Activated T-helper 1 cell treated with Interleukin-2 at 50 U/mL for 16 hours (primary cell): ENCODE results near the gene AKT1S1.

Experiments
- DNase-seq: peaks from one replicate; pipeline ENCODE4 v3.0.0-alpha.2; 2020; ENCODE audit warnings: low read depth

The AKT1S1 gene

DNA sequence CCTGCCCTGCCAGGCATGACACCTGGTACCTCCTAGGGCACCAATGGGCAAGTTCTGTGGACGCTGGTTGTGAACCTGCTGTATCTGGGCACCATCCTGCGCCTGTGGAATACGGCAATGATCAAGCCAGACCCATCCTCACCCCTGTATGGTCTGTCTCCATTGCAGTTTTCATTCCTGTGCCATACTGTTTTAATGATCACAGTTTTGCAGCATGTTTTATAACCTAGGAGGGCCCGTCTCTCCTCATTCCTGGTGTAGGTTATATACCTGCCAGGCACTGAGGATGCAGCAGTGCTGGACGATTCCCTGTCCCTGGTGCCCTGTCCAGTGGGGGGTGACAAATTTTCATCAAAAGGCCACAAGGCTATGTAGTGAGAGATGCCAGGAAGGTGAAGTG lies 5.9 kb upstream of the AKT1S1 start:
- DNase-seq = no peak

DNA sequence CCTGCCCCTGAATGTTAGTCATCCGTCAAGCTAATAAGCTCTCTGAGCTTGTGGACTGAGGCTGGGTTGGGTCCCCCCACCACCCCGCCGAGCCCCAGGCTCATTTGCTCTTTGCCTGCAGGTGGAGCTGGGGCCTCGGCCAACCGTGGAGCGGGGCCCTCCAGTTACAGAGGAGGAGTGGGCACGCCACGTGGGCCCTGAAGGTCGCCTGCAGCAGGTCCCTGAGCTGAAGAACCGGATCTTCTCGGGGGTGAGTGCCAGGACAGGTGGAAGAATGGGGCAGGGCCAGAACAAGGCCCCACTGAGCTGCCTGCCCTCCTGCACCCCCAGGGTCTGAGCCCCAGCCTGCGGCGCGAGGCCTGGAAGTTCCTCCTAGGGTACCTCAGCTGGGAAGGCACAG lies 5.5 kb upstream of the AKT1S1 start:
- DNase-seq = no peak

DNA sequence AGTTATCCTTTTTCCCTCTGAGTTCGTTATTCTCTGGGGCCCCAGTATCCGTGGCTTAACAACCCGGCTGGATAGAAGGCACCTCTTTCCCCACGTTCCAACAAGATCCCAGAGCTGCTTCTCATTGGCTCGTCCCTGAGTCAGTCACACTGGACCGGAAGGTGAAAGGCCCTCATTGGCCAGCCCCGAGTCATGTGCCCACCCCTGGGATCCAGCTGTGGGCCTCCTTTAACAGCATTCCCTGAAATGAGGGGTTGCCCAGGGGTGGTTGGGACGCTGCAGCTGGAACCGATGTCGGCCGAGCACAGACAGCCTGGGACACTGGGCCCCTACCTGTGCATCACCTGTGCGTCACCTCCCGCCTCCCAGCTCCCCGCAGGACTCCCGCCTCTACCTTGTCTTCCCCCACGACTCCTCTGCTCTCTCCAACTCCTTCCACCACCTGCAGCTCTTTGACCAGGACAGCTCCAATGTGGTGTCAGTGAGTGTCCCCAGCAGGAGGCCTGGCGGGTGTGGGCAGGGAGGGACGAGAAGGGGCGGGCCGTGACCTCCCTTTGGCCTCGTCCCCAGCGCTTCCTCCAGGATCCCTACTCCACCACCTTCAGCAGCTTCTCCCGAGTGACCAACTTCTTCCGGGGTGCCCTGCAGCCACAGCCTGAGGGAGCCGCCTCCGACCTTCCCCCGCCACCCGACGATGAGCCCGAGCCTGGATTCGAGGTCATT lies 4.7 kb upstream of the AKT1S1 start:
- DNase-seq = no peak

DNA sequence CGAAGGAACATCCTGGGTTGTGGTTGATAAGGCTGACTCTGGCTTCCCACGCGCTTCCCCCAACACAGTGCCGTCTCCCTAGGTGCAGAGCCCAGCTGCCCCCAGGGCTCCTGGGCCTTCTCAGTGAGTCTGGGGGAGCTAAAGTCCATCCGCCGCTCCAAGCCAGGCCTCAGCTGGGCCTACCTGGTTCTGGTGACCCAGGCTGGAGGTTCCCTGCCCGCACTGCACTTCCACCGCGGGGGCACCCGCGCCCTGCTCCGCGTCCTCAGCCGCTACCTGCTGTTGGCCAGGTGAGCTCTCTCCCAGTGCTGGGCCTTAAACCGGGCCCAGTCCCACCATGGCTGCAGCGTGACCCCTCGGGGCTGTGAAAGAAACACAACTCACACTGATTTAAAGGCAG lies 4.0 kb upstream of the AKT1S1 start:
- no peak for DNase-seq

DNA sequence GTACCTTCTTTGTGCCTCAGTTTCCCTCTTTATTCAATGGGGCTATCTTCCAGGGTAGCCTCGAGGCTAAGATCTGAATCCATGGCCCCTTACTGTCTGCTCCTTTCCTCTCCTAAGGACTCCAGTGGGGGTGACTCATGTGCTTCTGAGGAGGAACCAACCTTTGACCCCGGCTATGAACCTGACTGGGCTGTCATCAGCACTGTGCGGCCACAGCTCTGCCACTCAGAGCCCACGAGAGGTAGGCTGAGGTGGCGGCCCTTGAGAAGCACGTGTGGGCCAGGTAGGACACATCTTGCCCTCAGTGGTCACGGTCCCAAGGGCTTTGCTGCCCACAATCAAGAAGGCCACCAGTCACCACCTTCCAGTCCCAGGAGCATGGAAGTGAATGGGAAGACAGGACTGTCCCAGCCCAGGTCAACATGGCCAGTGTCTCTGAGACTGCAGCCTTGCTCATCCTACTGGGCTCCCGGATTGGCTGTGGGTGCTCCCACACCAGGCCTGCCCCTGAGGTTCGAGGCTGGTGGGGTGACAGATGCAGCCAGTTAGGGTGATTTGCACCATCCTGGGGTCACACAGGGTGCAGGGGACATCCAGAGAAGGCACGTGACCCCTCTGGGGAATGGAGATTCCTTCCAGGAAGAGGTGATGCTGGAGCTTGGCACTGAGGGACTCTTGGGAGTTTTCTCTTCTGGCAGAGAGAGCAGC lies 3.2 kb upstream of the AKT1S1 start:
- DNase-seq = no peak

DNA sequence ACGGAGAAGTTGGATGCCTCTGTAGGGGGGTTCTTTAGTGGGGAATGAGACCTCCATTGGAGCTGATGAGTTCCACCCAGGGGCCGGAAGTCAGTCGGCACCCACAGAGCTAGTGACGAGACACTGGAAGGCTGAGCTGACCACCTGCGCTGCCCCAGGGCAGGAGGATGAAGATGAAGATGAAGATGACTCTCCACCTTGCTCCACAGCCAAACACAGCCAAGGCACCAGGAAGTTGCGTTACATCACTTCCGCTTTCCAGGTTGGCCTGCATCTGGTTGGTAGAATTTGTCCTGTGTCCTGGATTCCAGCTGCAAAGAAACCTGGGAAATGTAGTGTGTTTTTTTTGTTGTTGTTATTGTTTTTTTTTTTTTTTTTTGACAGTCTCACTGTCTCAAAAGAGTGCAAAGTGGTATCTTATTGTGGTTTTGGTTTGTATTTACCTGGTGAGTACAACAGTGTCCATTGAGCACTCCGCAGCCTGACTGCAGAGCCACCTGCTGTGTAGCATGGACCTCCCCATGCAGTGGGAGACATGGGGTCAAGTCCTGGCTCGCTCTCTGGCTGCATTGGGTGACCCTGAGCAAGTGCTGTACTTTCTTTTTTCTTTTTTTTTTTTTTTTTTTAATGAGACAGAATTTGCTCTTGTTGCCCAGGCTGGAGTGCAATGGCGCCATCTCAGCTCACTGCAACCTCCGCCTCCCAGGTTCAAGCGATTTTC lies 2.2 kb upstream of the AKT1S1 start:
- DNase-seq = no peak

DNA sequence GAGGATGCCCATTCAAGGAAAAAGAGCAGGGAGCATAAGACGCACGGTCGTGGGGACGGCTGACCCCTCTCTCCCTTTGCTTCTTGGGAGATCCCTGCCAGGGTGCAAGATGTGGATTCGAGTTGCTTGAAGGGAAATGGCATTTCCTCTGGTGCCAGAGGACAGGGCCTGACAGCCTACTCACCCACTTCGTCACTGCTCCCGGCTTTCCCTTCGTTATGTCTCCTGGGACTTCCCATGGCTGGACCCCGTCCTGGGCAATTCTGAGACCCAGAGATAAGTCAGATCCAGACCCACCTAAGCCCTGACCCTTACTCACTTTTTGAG lies 1.6 kb upstream of the AKT1S1 start:
- DNase-seq = no peak

DNA sequence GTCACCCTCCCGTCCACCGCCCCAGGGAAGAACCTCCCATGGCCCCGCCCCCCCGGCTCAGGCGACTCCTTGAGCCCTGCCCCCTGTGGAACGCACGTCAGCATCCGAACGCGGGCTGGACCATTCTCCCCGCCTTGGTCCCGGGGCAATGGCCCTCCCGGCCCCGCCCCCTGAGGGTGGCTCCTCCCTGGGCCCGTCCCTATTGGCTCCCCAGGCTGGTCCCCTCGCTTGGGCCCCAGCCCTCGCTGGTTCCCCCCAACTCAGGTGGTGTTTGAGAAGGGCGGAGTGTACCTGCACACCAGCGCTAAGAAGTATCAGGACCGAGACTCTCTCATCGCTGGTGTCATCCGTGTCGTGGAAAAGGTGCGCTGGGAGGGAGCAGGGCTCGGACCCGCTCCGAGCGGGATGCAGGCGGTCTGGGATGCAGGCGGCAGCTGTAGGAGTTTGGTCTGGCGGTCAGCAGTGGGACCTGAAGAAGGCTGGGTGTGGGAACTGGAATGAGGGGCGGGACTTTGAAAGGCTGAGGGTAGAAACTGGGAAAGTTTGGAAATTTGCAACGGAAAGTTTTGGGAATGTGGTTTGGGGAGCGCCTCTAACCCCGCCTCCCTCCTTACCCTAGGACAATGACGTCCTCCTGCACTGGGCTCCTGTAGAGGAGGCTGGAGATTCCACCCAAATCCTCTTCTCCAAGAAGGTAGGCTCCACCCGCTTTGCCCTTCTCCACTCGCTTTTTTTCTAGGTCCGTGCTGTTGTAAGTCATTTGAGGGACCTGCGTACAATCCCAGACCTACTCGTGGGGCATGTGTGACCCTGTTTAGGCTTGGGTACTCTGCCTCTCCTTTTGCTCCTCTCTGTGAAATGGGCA lies 956 bp upstream of the AKT1S1 start:
- DNase-seq = peak; percentile 95

DNA sequence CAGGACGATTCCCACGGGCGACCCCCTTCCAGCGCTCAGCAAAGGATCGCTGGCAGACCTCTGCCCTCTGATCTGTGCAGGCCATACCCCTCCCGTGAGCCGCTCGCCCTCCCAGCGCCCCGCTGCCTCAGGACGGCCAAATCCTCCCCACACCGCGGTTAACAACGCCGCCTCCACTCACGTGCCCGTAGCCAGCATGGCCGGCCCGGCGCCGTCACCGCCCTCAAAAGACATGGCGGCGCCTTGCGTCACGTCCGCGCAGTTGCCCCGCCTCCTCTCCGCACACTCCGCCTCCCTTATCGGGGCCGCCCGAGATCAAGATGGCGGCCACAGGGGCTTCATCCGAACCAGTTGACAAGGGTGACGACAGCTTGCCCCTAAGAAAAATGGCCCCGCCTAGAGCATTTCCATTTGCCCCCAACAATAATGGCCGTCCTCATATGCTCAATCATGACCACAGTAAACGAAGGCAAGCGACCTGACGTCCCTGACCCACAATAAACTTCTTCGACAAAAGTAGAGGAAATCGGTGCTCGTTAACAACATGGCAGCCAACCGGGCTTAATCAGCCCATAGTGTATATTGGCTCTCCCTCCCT lies 634 bp downstream of the AKT1S1 start:
- DNase-seq = peak; percentile 96

DNA sequence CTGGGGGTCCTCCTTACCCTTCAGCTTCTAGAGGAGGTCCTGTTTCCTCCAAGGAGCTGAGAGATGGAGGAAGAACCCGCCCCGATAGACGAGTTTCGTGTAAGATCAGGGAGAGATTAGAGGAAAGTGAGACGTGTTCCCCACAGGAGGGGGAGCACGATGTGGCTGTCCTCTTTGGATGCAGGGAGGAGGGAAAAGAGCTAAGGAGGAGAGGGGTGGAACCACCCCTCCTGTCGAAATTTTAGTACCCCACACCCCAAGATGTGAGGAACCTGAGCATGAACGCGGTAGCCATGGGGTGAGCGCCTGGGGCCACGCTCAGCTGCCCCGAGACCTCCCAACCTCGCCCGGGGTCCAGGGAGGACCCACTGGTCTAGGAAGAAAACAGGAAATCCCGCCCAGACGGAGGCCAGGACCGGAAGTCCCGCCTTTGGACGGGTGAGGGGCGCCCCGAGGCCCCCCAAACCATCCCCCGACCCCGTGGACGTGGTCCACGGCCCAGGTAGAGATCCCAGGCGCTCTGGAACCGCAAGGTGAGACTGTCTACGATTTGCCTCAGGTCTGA lies 1.2 kb downstream of the AKT1S1 start:
- peak; percentile 41 for DNase-seq

DNA sequence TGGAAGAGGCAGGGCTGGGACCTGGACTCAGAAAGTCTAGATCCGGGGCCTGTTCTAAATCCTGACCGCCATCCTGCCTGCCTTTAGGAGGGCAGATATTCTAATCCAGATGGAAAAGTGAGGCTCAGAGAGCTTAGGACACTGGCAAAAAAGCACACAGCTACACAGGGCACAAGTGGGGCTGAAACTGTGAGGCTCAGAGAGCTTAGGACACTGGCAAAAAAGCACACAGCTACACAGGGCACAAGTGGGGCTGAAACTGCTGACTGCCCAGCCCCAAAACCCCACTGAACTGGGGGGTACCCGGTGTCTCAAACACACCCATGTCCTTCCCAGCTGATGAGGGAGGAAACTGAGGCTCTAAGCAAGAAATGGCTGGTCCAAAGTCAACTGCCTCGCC lies 2.0 kb downstream of the AKT1S1 start:
- no peak for DNase-seq

DNA sequence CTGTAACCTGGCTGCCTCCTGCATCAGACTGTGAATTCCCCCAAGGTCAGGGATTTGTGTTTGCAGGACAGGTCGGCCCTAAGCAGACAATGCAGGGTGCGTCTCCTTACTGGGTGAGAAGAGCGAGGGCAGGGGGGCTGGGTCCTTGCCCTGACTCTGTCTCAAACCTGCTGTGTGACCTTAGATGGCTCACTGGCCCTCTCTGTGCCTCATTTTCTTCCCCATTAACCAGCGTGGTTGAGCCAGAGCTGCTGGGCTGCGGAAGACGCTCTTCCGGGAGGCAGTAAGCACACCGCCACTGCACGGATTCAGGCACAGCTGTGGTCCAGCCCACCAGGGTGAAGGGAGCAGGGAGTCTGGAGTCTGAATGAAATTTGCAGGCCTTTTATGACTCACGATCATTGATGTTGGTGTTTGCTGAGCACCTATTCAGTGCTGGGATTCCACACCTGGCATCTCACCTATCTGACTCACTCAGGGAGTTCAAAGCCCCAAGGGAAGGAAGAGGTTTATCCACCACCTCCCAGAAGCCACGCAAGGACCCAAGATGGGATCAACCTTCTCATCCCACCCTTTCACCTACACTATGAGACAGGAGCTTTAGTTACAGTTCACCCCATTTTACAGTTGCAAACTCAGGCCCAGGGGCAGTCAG lies 2.5 kb downstream of the AKT1S1 start:
- DNase-seq = no peak

DNA sequence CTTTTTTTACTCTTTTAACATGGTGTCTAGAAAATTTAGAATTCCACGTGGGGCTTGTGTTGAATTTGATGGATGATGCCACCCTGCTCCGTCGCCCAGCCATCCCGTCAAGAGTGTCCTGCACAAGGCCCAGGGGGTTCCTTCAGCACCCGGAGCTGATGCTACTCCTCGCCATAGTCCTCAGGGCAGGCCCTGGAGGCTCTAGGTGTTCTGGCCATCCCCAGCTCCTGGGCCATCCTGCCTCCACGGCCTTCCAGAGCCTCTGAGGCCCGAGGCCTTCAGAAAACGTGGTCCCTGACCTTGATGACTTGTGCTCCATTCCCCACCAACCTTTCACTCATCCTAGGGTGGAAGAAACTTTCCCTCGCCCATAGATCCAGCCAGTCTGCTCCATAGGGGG lies 3.3 kb downstream of the AKT1S1 start:
- no peak for DNase-seq

DNA sequence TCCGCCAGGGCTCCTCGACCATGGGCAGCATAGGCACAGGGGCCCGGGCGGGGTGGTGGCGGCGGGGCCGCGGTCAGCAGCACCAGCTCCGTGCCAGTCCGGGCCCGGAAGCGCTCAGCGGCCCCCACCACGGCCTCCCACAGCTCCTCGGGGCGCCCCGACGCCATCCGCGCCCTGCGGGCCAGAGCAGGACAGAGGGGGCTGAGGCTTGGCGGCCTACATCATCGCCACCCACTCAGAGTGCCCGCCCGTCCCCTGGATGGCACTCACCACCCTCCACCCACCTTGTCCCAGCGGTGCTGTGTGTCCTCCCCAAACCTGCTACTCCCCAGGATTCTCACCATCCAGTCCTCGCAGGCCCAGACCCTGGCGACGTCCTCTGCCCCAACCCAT lies 4.0 kb downstream of the AKT1S1 start:
- no peak for DNase-seq

DNA sequence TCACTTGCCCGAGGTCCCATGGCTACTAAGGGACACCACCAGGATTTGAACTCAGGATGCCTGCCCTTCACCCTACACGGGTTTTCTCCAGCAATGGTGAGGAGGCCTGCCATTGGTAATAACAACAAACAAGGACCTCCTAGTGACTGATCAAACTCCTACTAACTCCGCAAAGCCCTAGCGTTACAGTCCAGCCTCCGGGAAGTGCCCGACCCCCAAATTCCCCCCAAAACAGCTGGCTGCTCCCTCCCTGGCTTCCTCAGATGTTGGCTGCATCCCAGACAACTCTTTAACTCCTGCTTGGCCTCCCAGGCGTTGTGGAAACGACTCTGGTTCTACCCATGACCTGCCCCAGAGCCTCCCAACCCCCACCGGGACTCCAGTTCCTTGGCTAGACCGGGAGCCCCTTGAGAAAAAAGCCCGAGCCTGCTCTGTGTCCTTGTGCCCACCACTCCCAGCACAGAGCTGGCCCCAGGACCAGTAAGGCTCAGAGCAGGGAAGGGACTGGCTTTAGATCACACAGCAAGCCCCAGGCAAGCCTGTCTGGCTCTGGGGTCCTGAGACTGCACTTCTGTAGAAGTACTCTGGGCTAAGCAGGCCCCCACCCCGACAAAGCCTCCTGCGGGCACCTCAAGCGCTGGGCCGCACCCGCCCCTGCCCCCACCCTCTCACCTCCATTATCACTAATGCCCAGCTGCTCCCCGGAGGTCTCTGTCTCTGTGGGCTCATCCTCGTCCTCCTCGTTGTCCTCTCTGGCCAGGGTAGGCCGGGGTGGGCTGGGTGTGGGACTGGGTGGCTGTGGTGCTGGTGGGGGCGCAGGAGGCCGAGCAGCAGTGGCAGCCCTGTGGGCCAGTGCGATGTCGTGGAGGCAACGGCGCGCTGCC lies 4.7 kb downstream of the AKT1S1 start:
- no peak for DNase-seq

DNA sequence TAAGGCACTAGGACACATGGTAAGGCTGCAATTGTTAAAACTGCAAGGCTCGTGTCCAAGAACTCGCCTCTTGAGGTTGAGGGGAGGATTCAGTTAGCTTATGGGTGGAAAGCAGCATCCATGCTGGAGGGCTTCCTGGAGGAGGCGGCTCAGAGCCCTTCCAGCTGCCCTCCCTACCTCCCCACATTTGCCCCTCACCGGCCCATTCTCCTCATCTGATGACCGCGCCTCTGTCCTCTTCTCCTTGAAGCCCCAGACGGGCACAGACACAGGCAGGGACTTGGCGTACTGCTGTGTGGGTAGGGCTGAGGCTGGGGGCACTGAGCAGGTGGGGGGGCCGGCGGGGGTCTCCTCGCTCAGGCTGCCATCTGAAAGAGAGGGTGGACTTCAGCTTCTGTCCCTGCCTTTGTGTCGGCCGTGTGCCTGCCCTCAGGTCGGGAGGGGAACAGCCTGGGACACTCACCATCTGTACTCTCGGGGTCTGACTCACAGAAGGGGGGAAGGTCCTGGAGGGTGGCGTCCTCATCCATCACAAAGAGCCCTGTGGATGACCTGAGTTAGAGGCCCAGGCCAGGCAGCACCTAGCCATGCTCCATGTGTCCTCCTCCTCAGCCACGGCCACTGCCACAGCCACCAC lies 5.7 kb downstream of the AKT1S1 start:
- DNase-seq = no peak

DNA sequence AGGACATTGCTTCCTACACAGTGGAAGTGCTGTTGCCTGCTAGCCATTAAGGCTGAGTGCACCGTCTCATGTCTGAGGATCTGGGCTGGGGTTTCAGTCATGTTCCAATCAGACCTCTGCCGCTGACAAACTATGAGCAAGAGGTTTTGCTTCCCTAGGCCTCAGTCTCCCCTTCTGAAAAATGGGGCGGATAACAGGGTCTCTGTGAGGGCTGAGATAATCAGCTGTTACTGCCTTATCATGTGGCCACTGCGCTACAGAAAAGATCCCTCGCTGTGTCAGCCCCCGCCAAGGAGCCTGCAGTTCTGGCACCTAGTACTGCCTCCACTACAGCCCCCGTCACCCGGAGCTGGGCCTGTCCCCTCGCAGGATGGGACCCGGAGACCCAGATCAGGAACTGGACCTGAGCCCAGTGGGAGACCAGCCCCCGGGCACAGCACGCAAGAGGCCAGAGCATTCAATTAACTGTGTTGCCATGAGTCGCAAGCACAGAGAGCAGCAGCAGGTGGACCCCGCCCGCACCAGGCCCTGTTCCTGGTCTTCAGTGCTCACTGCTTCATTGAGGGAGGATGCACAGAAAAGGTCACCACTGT lies 6.8 kb downstream of the AKT1S1 start:
- DNase-seq = no peak

DNA sequence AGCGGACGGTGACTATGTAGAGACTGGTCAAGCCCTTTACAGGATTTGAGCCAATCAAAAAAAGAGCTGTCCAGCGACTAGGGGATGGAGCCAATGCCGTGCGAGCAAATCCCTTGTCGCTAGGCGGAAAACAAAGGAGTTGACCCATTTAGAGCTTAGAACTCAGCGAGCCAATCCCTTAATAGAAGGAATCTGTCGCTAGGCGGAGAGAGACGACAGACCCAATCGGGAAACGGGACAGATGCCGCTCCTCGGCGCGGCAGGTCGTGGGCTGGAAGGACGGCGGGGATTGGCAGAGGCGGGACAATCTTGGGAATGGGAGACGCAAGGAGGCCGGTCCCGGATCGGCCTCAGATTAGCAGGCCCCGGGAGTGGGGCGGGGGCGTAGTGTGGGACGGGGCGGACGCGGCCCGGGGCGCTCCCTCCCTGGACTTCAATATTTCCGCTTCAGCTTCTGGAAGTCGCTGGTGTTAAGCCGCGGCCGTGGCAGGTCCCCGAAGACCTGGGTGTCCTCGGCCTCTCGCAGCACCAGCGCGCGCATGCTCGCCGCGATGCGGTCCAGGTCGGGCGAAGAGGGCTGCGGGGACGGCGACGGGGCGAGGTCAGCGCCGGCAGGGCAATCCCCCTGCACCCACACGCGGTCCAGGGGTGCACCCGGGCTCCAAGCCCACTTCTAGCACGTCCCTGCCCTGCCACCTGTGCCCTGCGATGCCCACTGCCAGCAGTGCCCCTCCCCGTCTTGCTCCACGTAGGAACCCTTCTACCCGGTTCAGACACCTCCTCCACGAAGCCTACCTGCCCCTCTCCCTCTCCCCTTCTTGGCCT lies 7.5 kb downstream of the AKT1S1 start:
- peak; percentile 81 for DNase-seq
